ENCODE results near the gene IPCEF1. TPM values are rescaled to one million over a fixed set of nuclear protein-coding genes. Genes with fewer than 3 reads are reported as not detected.

IPCEF1 gene
- total RNA-seq, 1 donor from 2014 or later, result 0.61 TPM

GRCh38 chr6:154169193-154169847 is 187.3 kb downstream of the IPCEF1 start:
- Mint-ChIP-seq H3K27me3 (ENCODE audit: unreplicated experiment) (no peaks in the 10 kb centered on the region), H3K9me3 (ENCODE audit: unreplicated experiment) (no peaks in the 10 kb centered on the region), H3K27ac (ENCODE audit: unreplicated experiment) (no peak overlapping the region), H3K4me1 (ENCODE audit: low read depth, unreplicated experiment) (no peaks in the 10 kb centered on the region), H3K4me3 (ENCODE audit: unreplicated experiment) (no peak overlapping the region), H3K36me3 (ENCODE audit: unreplicated experiment) (peaks cover 4% of the 10 kb centered on the region)
- no peak for DNase-seq
- no peak for TF ChIP-seq CTCF (IDR thresholded peaks at IDR 0.05; ENCODE audit: partially characterized antibody, unreplicated experiment)

DNA sequence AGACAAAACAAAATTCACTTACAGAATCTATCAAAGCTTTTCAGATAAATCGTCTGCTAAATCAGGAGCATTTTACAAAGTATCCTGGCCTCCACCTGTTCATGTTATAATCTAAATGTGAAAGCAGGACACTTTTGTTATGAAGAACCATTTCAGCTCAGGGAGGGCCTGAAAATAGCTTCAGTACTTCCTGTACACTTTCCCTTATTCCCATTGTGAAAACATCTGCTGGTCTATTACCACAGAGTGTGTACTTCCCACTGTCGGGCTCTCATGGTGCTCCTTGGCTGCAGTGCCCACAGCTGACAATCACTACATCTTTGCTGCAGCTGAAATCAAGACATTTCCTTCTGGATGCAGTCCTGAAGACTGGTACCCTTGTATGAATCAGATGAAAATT is 189.5 kb downstream of the IPCEF1 start:
- Mint-ChIP-seq H3K27ac (ENCODE audit: unreplicated experiment) (no peak overlapping the region), H3K4me1 (ENCODE audit: low read depth, unreplicated experiment) (no peaks in the 10 kb centered on the region), H3K4me3 (ENCODE audit: unreplicated experiment) (no peak overlapping the region), H3K27me3 (ENCODE audit: unreplicated experiment) (no peaks in the 10 kb centered on the region), H3K36me3 (ENCODE audit: unreplicated experiment) (peaks cover 4% of the 10 kb centered on the region), H3K9me3 (ENCODE audit: unreplicated experiment) (no peaks in the 10 kb centered on the region)
- TF ChIP-seq CTCF (IDR thresholded peaks at IDR 0.05; ENCODE audit: partially characterized antibody, unreplicated experiment), result no peak
- no peak for DNase-seq

DNA sequence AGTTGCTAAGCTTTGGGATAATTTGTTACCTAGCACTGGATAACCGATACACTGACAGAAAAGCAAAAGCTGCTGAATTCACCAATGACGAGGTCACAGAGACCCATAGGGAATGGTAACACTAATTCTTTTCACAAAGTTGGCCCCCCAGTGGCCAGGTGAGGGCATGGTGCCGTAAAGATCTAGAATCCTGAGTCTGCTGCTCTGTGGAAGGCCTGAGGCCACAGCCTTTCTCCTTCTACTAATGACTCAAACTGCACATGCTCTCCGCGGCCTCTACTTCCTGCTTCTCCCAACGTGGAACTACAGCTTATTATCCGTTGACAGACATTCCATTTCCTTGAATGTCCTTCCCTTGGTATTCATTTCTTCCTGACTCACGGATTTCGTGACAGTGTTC is 190.5 kb downstream of the IPCEF1 start:
- H3K27me3 Mint-ChIP-seq (ENCODE audit: unreplicated experiment), result no peaks in the 10 kb centered on the region
- H3K4me1 Mint-ChIP-seq (ENCODE audit: low read depth, unreplicated experiment), result no peaks in the 10 kb centered on the region
- no peak for DNase-seq
- peaks cover 4% of the 10 kb centered on the region for H3K36me3 Mint-ChIP-seq (ENCODE audit: unreplicated experiment)
- TF ChIP-seq CTCF (IDR thresholded peaks at IDR 0.05; ENCODE audit: partially characterized antibody, unreplicated experiment), result peak; percentile 23
- no peaks in the 10 kb centered on the region for H3K9me3 Mint-ChIP-seq (ENCODE audit: unreplicated experiment)
- H3K27ac Mint-ChIP-seq (ENCODE audit: unreplicated experiment), result no peak overlapping the region
- no peak overlapping the region for H3K4me3 Mint-ChIP-seq (ENCODE audit: unreplicated experiment)

DNA sequence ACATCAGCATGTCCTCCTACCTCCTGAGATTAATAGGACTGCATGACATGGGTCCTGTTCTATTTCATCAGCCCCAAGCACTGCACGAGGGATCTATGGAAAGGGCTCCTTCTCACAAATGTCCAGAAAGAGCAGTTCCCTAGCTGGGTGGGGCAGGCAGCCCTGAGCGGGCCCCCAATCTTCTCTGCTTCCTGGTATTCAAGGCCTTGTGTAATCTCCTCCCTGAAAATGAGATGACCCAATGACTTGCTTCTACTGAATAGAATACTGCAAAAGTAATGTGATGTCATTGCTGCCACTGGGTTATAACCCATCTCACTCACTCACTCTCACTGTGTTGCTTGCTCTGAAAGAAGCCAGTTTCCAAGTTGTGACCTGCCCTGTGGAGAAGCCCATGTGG is 191.1 kb downstream of the IPCEF1 start:
- H3K4me3 Mint-ChIP-seq (ENCODE audit: unreplicated experiment), result no peak overlapping the region
- no peaks in the 10 kb centered on the region for H3K9me3 Mint-ChIP-seq (ENCODE audit: unreplicated experiment)
- no peak for DNase-seq
- H3K4me1 Mint-ChIP-seq (ENCODE audit: low read depth, unreplicated experiment), result no peaks in the 10 kb centered on the region
- peaks cover 2% of the 10 kb centered on the region for H3K27me3 Mint-ChIP-seq (ENCODE audit: unreplicated experiment)
- H3K27ac Mint-ChIP-seq (ENCODE audit: unreplicated experiment), result no peak overlapping the region
- peaks cover 4% of the 10 kb centered on the region for H3K36me3 Mint-ChIP-seq (ENCODE audit: unreplicated experiment)
- TF ChIP-seq CTCF (IDR thresholded peaks at IDR 0.05; ENCODE audit: partially characterized antibody, unreplicated experiment), result no peak

DNA sequence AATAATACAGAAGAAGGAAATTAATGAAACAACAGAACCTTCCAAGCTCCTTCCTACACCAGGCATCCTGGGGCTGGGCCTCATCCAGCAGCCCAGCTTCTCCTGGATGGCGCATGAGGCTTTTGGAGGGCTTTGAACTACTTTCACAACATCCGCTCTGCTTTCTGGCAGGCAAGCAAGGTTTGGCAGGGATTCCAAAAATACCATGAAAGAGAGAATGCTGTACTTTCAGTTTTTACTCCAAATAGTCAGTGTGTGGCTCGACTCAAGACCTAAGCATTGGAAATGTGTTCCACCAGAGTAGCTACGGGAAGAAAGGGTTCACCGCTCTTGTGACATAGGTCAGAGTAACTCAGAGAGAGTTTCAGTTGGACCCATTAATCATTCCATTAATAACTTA is 192.2 kb downstream of the IPCEF1 start:
- Mint-ChIP-seq H3K9me3 (ENCODE audit: unreplicated experiment) (no peaks in the 10 kb centered on the region), H3K27ac (ENCODE audit: unreplicated experiment) (no peak overlapping the region), H3K27me3 (ENCODE audit: unreplicated experiment) (peaks cover 2% of the 10 kb centered on the region), H3K36me3 (ENCODE audit: unreplicated experiment) (peaks cover 4% of the 10 kb centered on the region), H3K4me3 (ENCODE audit: unreplicated experiment) (no peak overlapping the region), H3K4me1 (ENCODE audit: low read depth, unreplicated experiment) (no peaks in the 10 kb centered on the region)
- DNase-seq, result no peak
- TF ChIP-seq CTCF (IDR thresholded peaks at IDR 0.05; ENCODE audit: partially characterized antibody, unreplicated experiment), result no peak

All from glutamatergic neuron (in vitro differentiated cells).